HepG2 (cell line): ENCODE measurements around the gene PACSIN1. TPM values are rescaled to one million over a fixed set of nuclear protein-coding genes. Genes with fewer than 3 reads are reported as not detected.

Source experiments
- CCDC6 ChIP-seq: sonication (generic); formaldehyde crosslinking; IDR thresholded peaks from 2 replicates; pipeline ENCODE4 v1.8.1; 2022; ENCODE audit warnings: mild to moderate bottlenecking, missing genetic modification reagents, moderate library complexity
- CREM ChIP-seq, 2 experiments: sonication (generic) in 1 of 2; formaldehyde crosslinking in 1 of 2; IDR thresholded peaks; 2 replicates each; pipeline versions ENCODE4 v1.4.0 to v1.6.1; 2016 to 2020; ENCODE audit warnings: antibody characterized with exemption in 1 of 2, mild to moderate bottlenecking in 1 of 2, missing genetic modification reagents in 1 of 2
- DDIT3 ChIP-seq: sonication (generic); formaldehyde crosslinking; IDR thresholded peaks from 2 replicates; pipeline ENCODE4 v1.4.0; 2020; ENCODE audit warnings: mild to moderate bottlenecking, missing genetic modification reagents
- GABPB1 ChIP-seq: IDR thresholded peaks from 2 replicates; pipeline ENCODE4 v1.6.1; 2016; ENCODE audit warnings: mild to moderate bottlenecking, missing genetic modification reagents, moderate library complexity, missing compliant biosample characterization
- GATA4 ChIP-seq: sonication (generic); IDR thresholded peaks from 2 replicates; pipeline ENCODE4 v1.6.1; 2016; ENCODE audit warnings: antibody characterized with exemption, low read depth, borderline replicate concordance
- HES4 ChIP-seq: sonication (generic); formaldehyde crosslinking; IDR thresholded peaks from 2 replicates; pipeline ENCODE4 v1.9.0; 2021; ENCODE audit warnings: mild to moderate bottlenecking, missing genetic modification reagents, borderline replicate concordance
- HINFP ChIP-seq: sonication (generic); formaldehyde crosslinking; IDR thresholded peaks from 2 replicates; pipeline ENCODE4 v1.4.0; 2020; ENCODE audit warnings: low read depth, mild to moderate bottlenecking, missing genetic modification reagents
- HNRNPUL1 ChIP-seq: fragments of 200-400 bp; formaldehyde crosslinking; IDR thresholded peaks from 2 replicates; pipeline ENCODE4 v1.6.1; 2017; ENCODE audit warnings: low read depth, mild to moderate bottlenecking, low read length, moderate library complexity
- JUND ChIP-seq: sonication (generic); formaldehyde crosslinking; IDR thresholded peaks from 2 replicates; pipeline ENCODE4 v1.8.0; 2022; ENCODE audit warnings: mild to moderate bottlenecking, missing genetic modification reagents
- LCORL ChIP-seq, 2 experiments: fragments of 450-650 bp in 1 of 2; sonication (generic) in 1 of 2; formaldehyde crosslinking in 1 of 2; IDR thresholded peaks; 2 replicates each; pipeline versions ENCODE4 v1.5.0 to v1.6.1; 2017 to 2020; ENCODE audit warnings: antibody characterized with exemption in 1 of 2, missing genetic modification reagents in 1 of 2
- MED13 ChIP-seq: sonication (generic); formaldehyde crosslinking; IDR thresholded peaks from 2 replicates; pipeline ENCODE4 v1.5.0; 2020; ENCODE audit warnings: missing genetic modification reagents
- MEIS1 ChIP-seq: sonication (generic); formaldehyde crosslinking; IDR thresholded peaks from 2 replicates; pipeline ENCODE4 v1.9.0; 2021; ENCODE audit warnings: mild to moderate bottlenecking, missing genetic modification reagents, moderate library complexity, borderline replicate concordance
- MLLT10 ChIP-seq: sonication (generic); formaldehyde crosslinking; IDR thresholded peaks from 2 replicates; pipeline ENCODE4 v1.4.0; 2020; ENCODE audit warnings: missing genetic modification reagents
- ONECUT2 ChIP-seq: sonication (generic); formaldehyde crosslinking; IDR thresholded peaks from 2 replicates; pipeline ENCODE4 v1.4.0; 2020; ENCODE audit warnings: missing genetic modification reagents
- PAX8 ChIP-seq: sonication (generic); formaldehyde crosslinking; IDR thresholded peaks from 2 replicates; pipeline ENCODE4 v1.8.0; 2022; ENCODE audit warnings: mild to moderate bottlenecking, missing genetic modification reagents, borderline replicate concordance
- SMARCC2 ChIP-seq: fragments of 450-650 bp; IDR thresholded peaks from 2 replicates; pipeline ENCODE4 v1.6.1; 2017; ENCODE audit warnings: antibody characterized with exemption, mild to moderate bottlenecking
- YY1 ChIP-seq: IDR thresholded peaks from 2 replicates; pipeline ENCODE4 v1.6.1; 2011; ENCODE audit warnings: low read length, low read depth, moderate library complexity, mild to moderate bottlenecking; ENCODE audit not compliant: insufficient read depth, insufficient replicate concordance
- ZBTB26 ChIP-seq: IDR thresholded peaks from 2 replicates; pipeline ENCODE4 v1.6.1; 2016; ENCODE audit warnings: missing compliant biosample characterization, missing genetic modification reagents, borderline replicate concordance
- ZC3H4 ChIP-seq: sonication (generic); formaldehyde crosslinking; IDR thresholded peaks from 2 replicates; pipeline ENCODE4 v1.4.0; 2020; ENCODE audit warnings: missing genetic modification reagents, borderline replicate concordance
- ZFP36L2 ChIP-seq: sonication (generic); formaldehyde crosslinking; IDR thresholded peaks from 2 replicates; pipeline ENCODE4 v1.4.0; 2020; ENCODE audit warnings: missing genetic modification reagents
- ZFP82 ChIP-seq: sonication (generic); formaldehyde crosslinking; IDR thresholded peaks from 2 replicates; pipeline ENCODE4 v1.5.1; 2020; ENCODE audit warnings: mild to moderate bottlenecking, missing genetic modification reagents, borderline replicate concordance
- ZGPAT ChIP-seq: IDR thresholded peaks from 2 replicates; pipeline ENCODE4 v1.6.1; 2016; ENCODE audit warnings: mild to moderate bottlenecking
- ZNF253 ChIP-seq: sonication (generic); formaldehyde crosslinking; IDR thresholded peaks from 2 replicates; pipeline ENCODE4 v1.8.0; 2022; ENCODE audit warnings: mild to moderate bottlenecking, missing genetic modification reagents, borderline replicate concordance
- ZNF335 ChIP-seq: sonication (generic); formaldehyde crosslinking; IDR thresholded peaks from 2 replicates; pipeline ENCODE4 v1.4.0; 2020; ENCODE audit warnings: missing genetic modification reagents
- ZNF33A ChIP-seq: sonication (generic); formaldehyde crosslinking; IDR thresholded peaks from 2 replicates; pipeline ENCODE4 v1.5.1; 2020; ENCODE audit warnings: missing genetic modification reagents, mild to moderate bottlenecking, moderate library complexity, borderline replicate concordance
- polyA plus RNA-seq, 8 experiments: library from polyadenylated mRNA; depleted of rRNA in 3 of 8; stranded (reverse) in 7 of 8; unstranded in 1 of 8; fragments of >200 nt; fragmentation: Illumina TruSeq in 4 of 8; extraction: Trizol in 4 of 8; gene quantifications; 2 replicates each; pipeline versions ENCODE4 v1.2.1 to v1.2.3, GENCODE V29; 2011 to 2016; ENCODE audit warnings: low read depth in 4 of 8, missing spikeins in 1 of 8, mixed read lengths in 1 of 8; ENCODE audit not compliant: insufficient read depth in 1 of 8
- total RNA-seq, 5 experiments: library from RNA; depleted of rRNA; stranded (reverse); fragments of >200 nt; fragmentation: Illumina TruSeq; extraction: Trizol; gene quantifications; 2 replicates each; pipeline ENCODE4 v1.2.3, GENCODE V29; 2016; ENCODE audit warnings: low read depth in 1 of 5

The PACSIN1 gene
- total and polyA plus RNA-seq, 2 of the 13 experiments (the other 11 are each of a cell fraction or from before 2014, with no cell fraction given): not detected

GRCh38 chr6:34425498-34426410 is 40.1 kb upstream of the PACSIN1 start, which contains the start of gene RPS10 (continued):
- TF ChIP-seq ZFP82 (peak; percentile 86), HINFP (peak; percentile 67; the same call in 1 of the 2 replicates), YY1 (peak; percentile 54), SMARCC2 (no peak), CCDC6 (CRISPR knock-in tag) (no peak; the same call in 1 of the 2 replicates), MEIS1 (CRISPR knock-in tag) (no peak), ZBTB26 (peak; percentile 67; the same call in 1 of the 2 replicates), ZC3H4 (CRISPR knock-in tag) (no peak), MLLT10 (CRISPR knock-in tag) (no peak), MED13 (CRISPR knock-in tag) (peak; percentile 71), ZNF253 (CRISPR knock-in tag) (no peak), ZFP36L2 (0 out of 2 replicates have a peak, but pooled peaks have one; percentile 7), JUND (CRISPR knock-in tag) (peak; percentile 55; the same call in 1 of the 2 replicates), ONECUT2 (no peak), GABPB1 (CRISPR knock-in tag) (peak; percentile 93), LCORL (IDR thresholded peaks at IDR 0.05) (no peak), LCORL (CRISPR knock-in tag; IDR thresholded peaks at IDR 0.05) (0 out of 2 replicates have a peak, but pooled peaks have one; percentile 8), ZGPAT (CRISPR knock-in tag) (peak; percentile 87), CREM (IDR thresholded peaks at IDR 0.05) (peak; percentile 34; the same call in 1 of the 2 replicates), CREM (CRISPR knock-in tag; IDR thresholded peaks at IDR 0.05) (no peak), HES4 (CRISPR knock-in tag) (no peak), HNRNPUL1 (no peak), ZNF33A (CRISPR knock-in tag) (peak; percentile 84; the same call in 1 of the 2 replicates), DDIT3 (CRISPR knock-in tag) (no peak), GATA4 (peak; percentile 69; the same call in 1 of the 2 replicates), PAX8 (peak; percentile 45; the same call in 1 of the 2 replicates), ZNF335 (CRISPR knock-in tag) (peak; percentile 99)
